IMR-90 (cell line): ENCODE measurements around the gene GTPBP6. TPM values are rescaled to one million over a fixed set of nuclear protein-coding genes. Genes with fewer than 3 reads are reported as not detected.
A peak's percentile ranks its signal among the peaks of the same experiment; 100 is the strongest.

Source experiments
- ATAC-seq: fragments of 200-7000 bp; cut with Tn5 transposase; 2 replicates; pipeline ENCODE4 v1.9.1; 2020; ENCODE audit warnings: low read depth, mild to moderate bottlenecking, moderate library complexity
- BruUV-seq: library from RNA; stranded (reverse); fragments of 400-500 nt; replicated peaks from 2 replicates; lab custom pipeline; 2021; lab: Mats Ljungman, UMichigan
- CTCF ChIA-PET: fragments of 300-600 bp; formaldehyde crosslinking; extraction: SDS; loops from one replicate; lab custom pipeline; 2021; ENCODE audit warnings: antibody characterized with exemption; lab: Yijun Ruan, JAX
- POLR2A ChIA-PET: fragments of 300-600 bp; sonication (Branson Sonifier 250); formaldehyde crosslinking; loops from one replicate; lab custom pipeline; 2022; ENCODE audit warnings: antibody characterized with exemption; ENCODE audit not compliant: unreplicated experiment; lab: Charles Lee
- DNase-seq: peaks from one replicate; pipeline ENCODE4 v3.0.0; 2013
- H2AFZ ChIP-seq: replicated peaks from 2 replicates; pipeline ENCODE3; 2013; ENCODE audit warnings: low read length, mild to moderate bottlenecking; ENCODE audit not compliant: poor library complexity
- H2AK5ac ChIP-seq: 2 replicates; pipeline ENCODE4 v1.6.1; 2013; ENCODE audit warnings: low read depth, low read length, inconsistent platforms
- H2AK9ac ChIP-seq: replicated peaks from 2 replicates; pipeline ENCODE3; 2013; ENCODE audit warnings: mild to moderate bottlenecking, low read depth, low read length, moderate library complexity; ENCODE audit not compliant: poor library complexity
- H2BK120ac ChIP-seq: 2 replicates; pipeline ENCODE4 v1.6.1; 2013; ENCODE audit warnings: low read depth, low read length, inconsistent platforms
- H2BK15ac ChIP-seq: 3 replicates; pipeline ENCODE4 v1.6.1; 2013; ENCODE audit warnings: low read depth, low read length, inconsistent platforms
- H2BK20ac ChIP-seq: 2 replicates; pipeline ENCODE4 v1.6.1; 2013; ENCODE audit warnings: low read depth, mild to moderate bottlenecking, inconsistent platforms, low read length, moderate library complexity
- H2BK5ac ChIP-seq: 2 replicates; pipeline ENCODE4 v1.6.1; 2013; ENCODE audit warnings: mild to moderate bottlenecking, low read depth, low read length, inconsistent platforms; ENCODE audit not compliant: poor library complexity, severe bottlenecking
- H3K14ac ChIP-seq: replicated peaks from 2 replicates; pipeline ENCODE4 v1.6.1; 2013; ENCODE audit warnings: low read depth, low read length, inconsistent platforms
- H3K18ac ChIP-seq: 2 replicates; pipeline ENCODE4 v1.6.1; 2013; ENCODE audit warnings: low read depth, low read length, control low read depth
- H3K23ac ChIP-seq: 2 replicates; pipeline ENCODE4 v1.6.1; 2013; ENCODE audit warnings: low read depth, low read length, inconsistent platforms
- H3K27ac ChIP-seq: 2 replicates; pipeline ENCODE4 v1.5.1; 2013; ENCODE audit warnings: mild to moderate bottlenecking, control low read depth, low read length; ENCODE audit not compliant: insufficient read depth
- H3K27me3 ChIP-seq: 2 replicates; pipeline ENCODE4 v1.6.1; 2013; ENCODE audit warnings: low read length; ENCODE audit not compliant: control insufficient read depth, insufficient read depth
- H3K36me3 ChIP-seq: 2 replicates; pipeline ENCODE4 v1.6.1; 2013; ENCODE audit warnings: low read length, mixed read lengths; ENCODE audit not compliant: control insufficient read depth, insufficient read depth
- H3K4ac ChIP-seq: 2 replicates; pipeline ENCODE4 v1.6.1; 2013; ENCODE audit warnings: low read depth, low read length, inconsistent platforms
- H3K4me1 ChIP-seq: 2 replicates; pipeline ENCODE4 v1.6.1; 2013; ENCODE audit warnings: low read length, mixed read lengths; ENCODE audit not compliant: control insufficient read depth, insufficient read depth
- H3K4me2 ChIP-seq: 2 replicates; pipeline ENCODE4 v1.6.1; 2013; ENCODE audit warnings: low read depth, mild to moderate bottlenecking, control low read depth, low read length, moderate library complexity
- H3K4me3 ChIP-seq: 2 replicates; pipeline ENCODE4 v1.5.1; 2013; ENCODE audit warnings: low read depth, mild to moderate bottlenecking, control low read depth, low read length, moderate library complexity; ENCODE audit not compliant: insufficient read depth
- H3K56ac ChIP-seq: 2 replicates; pipeline ENCODE4 v1.6.1; 2013; ENCODE audit warnings: low read length, inconsistent platforms; ENCODE audit not compliant: insufficient read depth; ENCODE audit errors: extremely low read depth
- H3K79me1 ChIP-seq, 2 experiments: 2 replicates each; pipeline ENCODE4 v1.6.1; 2013; ENCODE audit warnings: low read length in 2 of 2, inconsistent platforms in 1 of 2, low read depth in 1 of 2
- H3K9ac ChIP-seq: 2 replicates; pipeline ENCODE4 v1.6.1; 2013; ENCODE audit warnings: low read depth, low read length, control low read depth
- H3K9me1 ChIP-seq: 2 replicates; pipeline ENCODE4 v1.6.1; 2013; ENCODE audit warnings: low read length, inconsistent platforms; ENCODE audit not compliant: insufficient read depth
- H3K9me3 ChIP-seq: 2 replicates; pipeline ENCODE4 v1.6.1; 2013; ENCODE audit warnings: low read length; ENCODE audit not compliant: control insufficient read depth, insufficient read depth
- H4K20me1 ChIP-seq: 2 replicates; pipeline ENCODE4 v1.6.1; 2013; ENCODE audit warnings: low read length, inconsistent platforms; ENCODE audit not compliant: insufficient read depth
- H4K5ac ChIP-seq: 2 replicates; pipeline ENCODE4 v1.6.1; 2013; ENCODE audit warnings: mild to moderate bottlenecking, low read depth, low read length, control low read depth
- H4K8ac ChIP-seq, 2 experiments: 2 replicates each; pipeline ENCODE4 v1.6.1; 2013; ENCODE audit warnings: low read depth in 2 of 2, low read length in 2 of 2, control low read depth in 1 of 2, inconsistent platforms in 1 of 2
- H4K91ac ChIP-seq: 2 replicates; pipeline ENCODE4 v1.6.1; 2013; ENCODE audit warnings: low read depth, low read length, inconsistent platforms; ENCODE audit not compliant: insufficient read depth
- CEBPB ChIP-seq: IDR thresholded peaks from 2 replicates; pipeline ENCODE4 v1.6.1; 2012; ENCODE audit warnings: low read depth, low read length, improper control_type of control experiment
- CHD1 ChIP-seq: IDR thresholded peaks from 2 replicates; pipeline ENCODE4 v1.6.1; 2012; ENCODE audit warnings: low read depth, low read length, improper control_type of control experiment
- ELK1 ChIP-seq: fragments of 150-350 bp; IDR thresholded peaks from 2 replicates; pipeline ENCODE4 v1.6.1; 2016; ENCODE audit warnings: low read depth, mild to moderate bottlenecking, low read length, moderate library complexity, borderline replicate concordance
- POLR2A ChIP-seq: IDR thresholded peaks from 2 replicates; pipeline ENCODE4 v1.6.1; 2012; ENCODE audit warnings: mild to moderate bottlenecking, low read depth, low read length
- WGBS, 2 experiments: methylation state at CpG; one replicate each; pipeline versions ENCODE4 v1.1.5 to v1.1.7; 2013; ENCODE audit warnings: missing lambda C conversion rate in 2 of 2; ENCODE audit not compliant: insufficient read length in 1 of 2; ENCODE audit errors: extremely low coverage in 2 of 2; 5-methylcytosine and 5-hydroxymethylcytosine counted together
- dilution Hi-C: fragments of 300-500 bp; cut with HindIII; formaldehyde crosslinking; loops from one replicate; pipeline ENCODE4 v1.14.3; 2018; ENCODE audit warnings: low sequenced_read_pairs; ENCODE audit not compliant: unreplicated experiment
- in situ Hi-C: fragments of 300-500 bp; cut with MboI; formaldehyde crosslinking; loops from 3 replicates; pipeline ENCODE4 v1.14.3; 2019; ENCODE audit warnings: low sequenced_read_pairs, inconsistent platforms, mixed read lengths
- intact Hi-C: fragments of 100-400 bp; cut with micrococcal nuclease; formaldehyde crosslinking; loops from 2 replicates; pipeline ENCODE4 v1.10.0; 2022
- polyA plus RNA-seq, 3 experiments: library from polyadenylated mRNA; depleted of rRNA; stranded (reverse); fragments of >200 nt; gene quantifications; 2 replicates each; pipeline ENCODE4 v1.2.3, GENCODE V29; 2012; ENCODE audit warnings: low replicate concordance in 1 of 3
- total RNA-seq: library from RNA; depleted of rRNA; stranded (reverse); fragments of >200 nt; gene quantifications from 2 replicates; pipeline ENCODE4 v1.2.3, GENCODE V29; 2012

The GTPBP6 gene
- total and polyA plus RNA-seq, 2 of the 4 experiments (the other 2 are of a cell fraction) = 24.0 to 31.6 TPM

DNA sequence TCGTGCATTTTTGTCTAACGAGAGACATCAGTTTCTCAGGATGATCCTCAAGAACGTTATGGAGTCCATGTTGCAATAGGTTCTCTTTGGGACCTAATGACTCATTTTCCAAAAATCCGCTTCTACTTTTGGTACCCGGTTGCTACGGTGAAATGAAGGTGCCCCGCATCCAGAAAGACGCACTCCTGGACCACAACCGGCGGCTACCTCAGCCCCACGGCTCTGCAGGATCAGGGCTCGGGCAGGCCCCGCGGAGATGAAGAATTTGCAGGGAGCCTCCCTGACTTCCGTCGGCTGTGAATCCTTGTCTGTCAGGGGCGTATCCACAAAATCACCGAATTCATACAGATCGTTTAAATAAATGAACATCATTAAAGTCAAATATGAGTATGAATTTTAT, 15.6 kb downstream of the GTPBP6 start:
- Histone ChIP-seq H3K27me3 (no peaks in the 10 kb centered on the region), H3K4me1 (no peaks in the 10 kb centered on the region), H2AK9ac (peak overlapping the region; percentile 55), H3K9me1 (no peaks in the 10 kb centered on the region), H3K27ac (no peak overlapping the region), H3K4me3 (no peak overlapping the region), H3K4ac (no peak overlapping the region), H3K9ac (no peak overlapping the region), H3K56ac (no peak overlapping the region), H3K23ac (no peak overlapping the region), H2BK15ac (no peak overlapping the region), H3K14ac (no peak overlapping the region), H2BK20ac (no peak overlapping the region), H3K9me3 (peaks cover 3% of the 10 kb centered on the region; the same call in 1 of the 2 replicates), H3K4me2 (no peak overlapping the region), H4K5ac (no peak overlapping the region), H3K36me3 (peaks cover 56% of the 10 kb centered on the region), H2BK5ac (no peak overlapping the region), H2AFZ (no peak overlapping the region), H4K20me1 (no peaks in the 10 kb centered on the region), H3K79me1 (0 out of 4 replicates have a peak, but pooled peaks cover 0 to 3% of the 10 kb centered on the region in 2 experiments), H4K91ac (no peak overlapping the region), H3K18ac (no peak overlapping the region), H2BK120ac (no peak overlapping the region), H4K8ac (no peak overlapping the region), H2AK5ac (no peak overlapping the region)
- dilution Hi-C loops = no loop called here
- in situ Hi-C loops = no loop called here
- TF ChIP-seq CHD1 = no peak
- 0 out of 2 replicates have a peak, but pooled peaks have one; percentile 16 for TF ChIP-seq CEBPB
- no peak for TF ChIP-seq POLR2A
- TF ChIP-seq ELK1 = no peak
- 91% methylated on average over 9 of the region's 19 CpGs; no CpG with 5 or more reads in 1 of the 2 experiments for WGBS, 2 experiments
- intact Hi-C loops = no loop called here
- no TSS peak for BruUV-seq
- no peak for ATAC-seq
- POLR2A ChIA-PET = no interaction called here
- CTCF ChIA-PET = no interaction called here
- DNase-seq = no peak
